T-cell (primary cell): Measurements from ENCODE around the gene TYW3. TPM values are rescaled to one million over a fixed set of nuclear protein-coding genes. Genes with fewer than 3 reads are reported as not detected.

Experiments used
- ATAC-seq, 4 experiments: fragments of 200-7000 bp in 3 of 4; fragments of 150-1000 bp in 1 of 4; cut with Tn5 transposase; replicated peaks in 1 of 4; 1 replicate in 3 of 4; 2 replicates in 1 of 4; pipeline ENCODE4 v1.10.0; 2021; ENCODE audit warnings: moderate library complexity in 3 of 4, mild to moderate bottlenecking in 2 of 4, moderate number of reproducible peaks in 1 of 4
- CTCF ChIA-PET, 2 donors: fragments of 300-600 bp; sonication (Branson Sonifier 250); formaldehyde crosslinking; loops; one replicate each; lab custom pipeline; 2022; ENCODE audit warnings: antibody characterized with exemption in 2 of 2; lab: Charles Lee
- POLR2A ChIA-PET, 2 donors: fragments of 300-600 bp; sonication (Branson Sonifier 250); formaldehyde crosslinking; loops; one replicate each; lab custom pipeline; 2022; ENCODE audit warnings: antibody characterized with exemption in 2 of 2; lab: Charles Lee
- DNase-seq, 35 experiments: peaks; one replicate each; pipeline versions ENCODE4 v3.0.0 to v3.0.0-alpha.2; 2013 to 2023
- H3K27ac ChIP-seq: one replicate; pipeline ENCODE4 v1.5.1; 2013; ENCODE audit warnings: low read length
- H3K27me3 ChIP-seq, 2 experiments: replicated peaks in 1 of 2; 1 replicate in 1 of 2; 2 replicates in 1 of 2; pipeline versions ENCODE4 v1.6.1 to v1.7.0; 2013; ENCODE audit warnings: low read length in 1 of 2, mixed read lengths in 1 of 2; ENCODE audit not compliant: control insufficient read depth in 2 of 2, insufficient read depth in 2 of 2; ENCODE audit errors: extremely low read depth in 1 of 2
- H3K36me3 ChIP-seq, 2 donors: 1 replicate in 1 of 2; 2 replicates in 1 of 2; pipeline versions ENCODE4 v1.6.1 to v1.7.0; 2013; ENCODE audit warnings: low read length in 1 of 2; ENCODE audit not compliant: control insufficient read depth in 2 of 2, insufficient read depth in 1 of 2; ENCODE audit errors: extremely low read depth in 1 of 2
- H3K4me1 ChIP-seq, 2 experiments: 1 replicate in 1 of 2; 2 replicates in 1 of 2; pipeline versions ENCODE4 v1.6.1 to v1.7.0; 2013; ENCODE audit warnings: low read length in 2 of 2, mixed read lengths in 1 of 2; ENCODE audit not compliant: insufficient read depth in 2 of 2, control insufficient read depth in 1 of 2; ENCODE audit errors: extremely low read depth in 1 of 2
- H3K4me3 ChIP-seq, 2 donors: 1 replicate in 1 of 2; 2 replicates in 1 of 2; pipeline versions ENCODE4 v1.5.1 to v1.7.0; 2013; ENCODE audit warnings: mild to moderate bottlenecking in 2 of 2, low read length in 1 of 2, moderate library complexity in 1 of 2; ENCODE audit not compliant: control insufficient read depth in 1 of 2; ENCODE audit errors: extremely low read depth in 1 of 2
- H3K9me3 ChIP-seq: 2 replicates; pipeline ENCODE4 v1.7.0; 2013
- H3K27ac Mint-ChIP-seq, 2 donors: one replicate each; pipeline ENCODE4 v1.8.0; 2020 to 2021; ENCODE audit warnings: mild to moderate bottlenecking in 2 of 2, mixed read lengths in 2 of 2
- H3K27me3 Mint-ChIP-seq, 2 donors: one replicate each; pipeline ENCODE4 v1.8.0; 2021 to 2022; ENCODE audit warnings: mixed read lengths in 2 of 2
- H3K36me3 Mint-ChIP-seq: one replicate; pipeline ENCODE4 v1.8.0; 2021; ENCODE audit warnings: mixed read lengths
- H3K4me1 Mint-ChIP-seq, 3 donors: one replicate each; pipeline ENCODE4 v1.8.0; 2020 to 2022; ENCODE audit warnings: mixed read lengths in 3 of 3, mild to moderate bottlenecking in 1 of 3
- H3K4me3 Mint-ChIP-seq, 3 donors: one replicate each; pipeline ENCODE4 v1.8.0; 2020 to 2022; ENCODE audit warnings: mild to moderate bottlenecking in 3 of 3, mixed read lengths in 3 of 3, moderate library complexity in 3 of 3
- H3K9me3 Mint-ChIP-seq, 3 donors: one replicate each; pipeline ENCODE4 v1.8.0; 2020 to 2022; ENCODE audit warnings: mixed read lengths in 3 of 3
- WGBS: methylation state at CpG from one replicate; pipeline ENCODE4 v1.1.5; 2013; ENCODE audit warnings: missing lambda C conversion rate; ENCODE audit not compliant: insufficient coverage; 5-methylcytosine and 5-hydroxymethylcytosine counted together
- total RNA-seq, 35 experiments: library from RNA in 6 of 35; stranded (reverse) in 6 of 35; fragments of 120-200 nt in 1 of 35; gene quantifications; one replicate each; pipeline versions ENCODE4 v1.2.1 to v1.2.4 and lab custom pipeline; 2013 to 2026

Gene TYW3
- total RNA-seq, 5 donors from 2014 or later (not counting 1 experiment from before 2014, with no cell fraction given) = 12.7 to 16.1 (median 13.7) TPM

- H3K4me3 Mint-ChIP-seq = no peak overlapping the region
- Histone ChIP-seq H3K4me3 (no peak overlapping the region), H3K36me3 (no peaks in the 10 kb centered on the region), H3K9me3 (no peaks in the 10 kb centered on the region), H3K27me3 (no peaks in the 10 kb centered on the region), H3K4me1 (no peaks in the 10 kb centered on the region), H3K27ac (no peak overlapping the region)
- no peak for DNase-seq
- no peaks in the 10 kb centered on the region for H3K4me1 Mint-ChIP-seq
- H3K9me3 Mint-ChIP-seq = peaks cover 0 to 3% (median 0%) of the 10 kb centered on the region in 3 donors
- no peaks in the 10 kb centered on the region for H3K36me3 Mint-ChIP-seq
- CTCF ChIA-PET = interaction anchor here in 1 of 2 donors (0.6 kb wide), 1 partner anchor 101 kb away, joined by 3 read pairs; no protein-coding TSS in a partner anchor
- ATAC-seq = no peak
- POLR2A ChIA-PET = no interaction called here
- no peak overlapping the region for H3K27ac Mint-ChIP-seq
- H3K27me3 Mint-ChIP-seq = peaks cover 6 to 22% of the 10 kb centered on the region in 2 donors
Observed at GRCh38 chr1:74790453-74790852, 57.5 kb downstream of the TYW3 start.

DNA sequence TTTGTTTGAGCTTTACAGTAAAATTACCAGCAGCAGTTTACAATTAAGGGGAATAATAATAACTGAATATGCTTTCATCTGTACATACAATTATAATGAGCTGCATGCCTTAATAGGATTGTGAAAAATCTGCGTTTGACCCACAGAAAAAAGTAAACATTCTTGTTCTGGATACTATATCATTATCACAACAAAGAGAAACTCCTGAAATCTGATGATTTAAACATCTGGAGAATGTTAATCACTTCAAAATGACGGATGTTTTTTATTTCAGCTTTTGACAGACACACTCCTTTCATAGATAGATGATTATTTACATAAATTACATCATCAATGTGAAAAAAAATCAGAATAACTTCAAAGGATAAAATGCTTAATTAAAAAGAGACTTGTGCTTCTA, 58.5 kb downstream of the TYW3 start:
- Histone ChIP-seq H3K27me3 (no peaks in the 10 kb centered on the region), H3K9me3 (no peaks in the 10 kb centered on the region), H3K4me3 (no peak overlapping the region), H3K27ac (no peak overlapping the region), H3K4me1 (no peaks in the 10 kb centered on the region), H3K36me3 (no peaks in the 10 kb centered on the region)
- Mint-ChIP-seq H3K36me3 (no peaks in the 10 kb centered on the region), H3K27ac (no peak overlapping the region), H3K4me1 (no peaks in the 10 kb centered on the region), H3K9me3 (peaks cover 0 to 3% (median 0%) of the 10 kb centered on the region in 3 donors), H3K27me3 (peaks cover 5 to 15% of the 10 kb centered on the region in 2 donors), H3K4me3 (no peak overlapping the region)
- WGBS = no CpG with 5 or more reads among the region's 2 CpGs
- DNase-seq (no peak), ATAC-seq (no peak)
- POLR2A ChIA-PET = no interaction called here
- CTCF ChIA-PET = no interaction called here

GRCh38 chr1:74799119-74799657, 66.2 kb downstream of the TYW3 start:
- Histone ChIP-seq H3K27me3 (no peaks in the 10 kb centered on the region), H3K36me3 (no peaks in the 10 kb centered on the region), H3K4me3 (no peak overlapping the region), H3K27ac (no peak overlapping the region), H3K4me1 (no peaks in the 10 kb centered on the region), H3K9me3 (no peaks in the 10 kb centered on the region)
- no peak overlapping the region for H3K27ac Mint-ChIP-seq
- peaks cover 10 to 11% of the 10 kb centered on the region in 2 donors for H3K27me3 Mint-ChIP-seq
- no peak overlapping the region for H3K4me3 Mint-ChIP-seq
- no peaks in the 10 kb centered on the region for H3K4me1 Mint-ChIP-seq
- no peaks in the 10 kb centered on the region for H3K36me3 Mint-ChIP-seq
- ChIA-PET CTCF (no interaction called here), POLR2A (no interaction called here)
- H3K9me3 Mint-ChIP-seq = peaks cover 5 to 15% (median 7%) of the 10 kb centered on the region in 3 donors
- DNase-seq = no peak
- no peak for ATAC-seq

- ChIA-PET POLR2A (no interaction called here), CTCF (no interaction called here)
- 78% methylated on average over 6 of the region's 9 CpGs for WGBS
- Mint-ChIP-seq H3K27me3 (peaks cover 3% of the 10 kb centered on the region in 2 donors), H3K9me3 (no peaks in the 10 kb centered on the region), H3K27ac (no peak overlapping the region), H3K36me3 (no peaks in the 10 kb centered on the region), H3K4me1 (no peaks in the 10 kb centered on the region), H3K4me3 (no peak overlapping the region)
- H3K27ac ChIP-seq = no peak overlapping the region
- ATAC-seq (no peak), DNase-seq (no peak)
- H3K36me3 ChIP-seq = no peaks in the 10 kb centered on the region
- H3K27me3 ChIP-seq = no peaks in the 10 kb centered on the region
- no peaks in the 10 kb centered on the region for H3K9me3 ChIP-seq
- no peaks in the 10 kb centered on the region for H3K4me1 ChIP-seq
- no peak overlapping the region for H3K4me3 ChIP-seq
Observed at GRCh38 chr1:74811436-74812179, 78.7 kb downstream of the TYW3 start.

GRCh38 chr1:74812180-74812541, 79.2 kb downstream of the TYW3 start:
- Mint-ChIP-seq H3K4me1 (no peaks in the 10 kb centered on the region), H3K27me3 (peaks cover 3% of the 10 kb centered on the region in 2 donors), H3K36me3 (no peaks in the 10 kb centered on the region), H3K27ac (no peak overlapping the region), H3K9me3 (no peaks in the 10 kb centered on the region), H3K4me3 (no peak overlapping the region)
- ChIA-PET CTCF (no interaction called here), POLR2A (no interaction called here)
- Histone ChIP-seq H3K27ac (no peak overlapping the region), H3K9me3 (no peaks in the 10 kb centered on the region), H3K4me3 (no peak overlapping the region), H3K27me3 (no peaks in the 10 kb centered on the region), H3K4me1 (no peaks in the 10 kb centered on the region), H3K36me3 (no peaks in the 10 kb centered on the region)
- DNase-seq (no peak), ATAC-seq (no peak)
- WGBS = 0% methylated on average over 1 of the region's 1 CpG

Other genes with a start within 250 kb of the TYW3 start
- gene LRRC53, start 220.5 kb upstream of the TYW3 start, total RNA-seq = not detected
- gene ERICH3, start 59.4 kb upstream of the TYW3 start, total RNA-seq = under 1 TPM in 1 of 5 donors, not detected in 4; 0.03 TPM
- gene CRYZ, start 102 bp upstream of the TYW3 start, total RNA-seq = 10 to 100 TPM; 13.5 to 22.2 (median 17.3) TPM